Cerebellar nuclear complex (tissue), 1 donor: ENCODE results near the gene PUS10.
"Not testable (repeated sequence)": the region's sequence is repeated elsewhere in the genome, so short reads cannot be mapped to it uniquely, and the experiment has no call there.

Experiments used
- DNase-seq, 2 experiments: peaks; one replicate each; lab custom pipeline; 2025; lab: John Stamatoyannopoulos, UW

Gene PUS10

DNA sequence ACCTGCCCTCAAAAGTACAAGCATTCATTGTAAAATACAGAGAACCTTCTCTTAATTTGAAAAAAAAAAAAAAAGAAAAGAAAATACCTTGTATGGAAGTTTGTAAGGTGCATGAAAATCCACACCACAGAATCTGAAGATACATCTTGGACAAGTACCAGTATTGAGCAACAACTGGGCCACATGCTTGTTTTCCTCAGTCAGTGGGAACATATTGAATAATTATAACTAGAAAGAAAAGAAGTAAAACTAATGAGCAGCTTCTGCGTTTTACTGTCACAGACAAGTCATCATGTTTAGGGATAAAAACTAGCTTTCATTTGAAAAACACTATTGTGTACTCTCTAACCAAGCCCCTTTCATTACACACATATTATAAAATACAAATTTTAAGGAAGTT lies 6.4 kb downstream of the PUS10 start:
- no peak for DNase-seq

DNA sequence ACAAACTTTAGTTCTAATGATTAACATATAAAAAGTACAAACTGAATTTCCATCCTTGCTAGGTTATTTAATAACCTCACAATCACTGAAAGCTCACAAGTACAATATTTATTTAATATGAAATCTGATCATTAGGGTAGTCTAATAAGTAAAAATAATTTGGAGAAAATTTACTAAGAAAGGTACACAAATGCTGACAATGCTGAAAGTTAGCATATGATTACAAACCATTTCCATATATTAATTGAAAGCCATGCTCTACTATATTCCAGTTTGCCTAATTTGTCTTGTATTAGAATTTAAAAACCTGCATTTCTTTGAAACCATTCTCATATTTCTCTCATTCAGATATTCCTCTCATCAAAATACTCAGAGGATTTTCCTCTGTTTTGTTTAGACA lies 8.7 kb downstream of the PUS10 start:
- no peak for DNase-seq

DNA sequence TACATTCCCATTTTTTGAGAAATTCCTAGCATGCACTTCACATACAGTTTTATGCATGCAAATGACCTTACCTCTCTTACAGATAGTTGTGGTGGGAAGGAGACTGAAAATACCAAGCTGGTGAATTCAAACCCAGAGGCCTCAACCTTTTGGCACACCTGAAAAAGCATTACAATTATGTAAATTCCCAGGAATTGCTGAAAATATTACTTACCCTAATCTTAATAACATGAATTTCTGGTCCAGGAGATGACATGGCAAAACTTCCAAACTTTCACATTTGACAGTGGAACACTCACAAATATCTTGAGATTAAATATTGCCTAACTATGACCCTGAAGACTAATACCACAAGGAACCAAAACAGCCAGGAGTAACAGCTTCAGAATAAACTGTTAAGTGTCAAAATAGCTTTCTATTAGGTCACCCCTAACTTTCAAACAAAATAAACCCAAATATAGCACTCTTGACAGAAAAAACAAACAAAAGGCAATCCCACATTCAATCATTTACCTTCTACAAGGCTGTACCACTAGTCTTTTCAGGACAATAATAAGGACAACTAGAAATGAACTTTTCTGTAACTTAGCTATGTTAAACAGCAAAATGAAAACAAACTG lies 11.5 kb downstream of the PUS10 start:
- no peak for DNase-seq

DNA sequence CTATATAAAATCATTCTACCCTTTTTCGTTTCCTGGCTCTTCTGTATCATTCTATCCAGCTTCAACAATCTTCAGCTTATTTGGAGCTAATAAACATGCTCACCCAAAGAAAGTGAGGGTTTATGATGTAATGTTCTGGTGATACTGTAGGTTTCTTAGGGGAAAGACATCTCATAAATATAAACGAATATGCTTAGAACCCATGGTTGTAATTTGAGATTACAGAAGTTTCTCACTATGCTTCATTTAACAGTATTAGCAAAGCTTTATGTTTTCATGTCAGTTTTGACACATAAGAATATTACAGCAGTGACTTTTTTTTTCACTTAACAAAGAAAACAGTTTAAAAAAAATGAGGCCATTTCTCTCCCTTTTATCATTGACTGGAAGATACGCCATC lies 12.3 kb downstream of the PUS10 start:
- no peak for DNase-seq

DNA sequence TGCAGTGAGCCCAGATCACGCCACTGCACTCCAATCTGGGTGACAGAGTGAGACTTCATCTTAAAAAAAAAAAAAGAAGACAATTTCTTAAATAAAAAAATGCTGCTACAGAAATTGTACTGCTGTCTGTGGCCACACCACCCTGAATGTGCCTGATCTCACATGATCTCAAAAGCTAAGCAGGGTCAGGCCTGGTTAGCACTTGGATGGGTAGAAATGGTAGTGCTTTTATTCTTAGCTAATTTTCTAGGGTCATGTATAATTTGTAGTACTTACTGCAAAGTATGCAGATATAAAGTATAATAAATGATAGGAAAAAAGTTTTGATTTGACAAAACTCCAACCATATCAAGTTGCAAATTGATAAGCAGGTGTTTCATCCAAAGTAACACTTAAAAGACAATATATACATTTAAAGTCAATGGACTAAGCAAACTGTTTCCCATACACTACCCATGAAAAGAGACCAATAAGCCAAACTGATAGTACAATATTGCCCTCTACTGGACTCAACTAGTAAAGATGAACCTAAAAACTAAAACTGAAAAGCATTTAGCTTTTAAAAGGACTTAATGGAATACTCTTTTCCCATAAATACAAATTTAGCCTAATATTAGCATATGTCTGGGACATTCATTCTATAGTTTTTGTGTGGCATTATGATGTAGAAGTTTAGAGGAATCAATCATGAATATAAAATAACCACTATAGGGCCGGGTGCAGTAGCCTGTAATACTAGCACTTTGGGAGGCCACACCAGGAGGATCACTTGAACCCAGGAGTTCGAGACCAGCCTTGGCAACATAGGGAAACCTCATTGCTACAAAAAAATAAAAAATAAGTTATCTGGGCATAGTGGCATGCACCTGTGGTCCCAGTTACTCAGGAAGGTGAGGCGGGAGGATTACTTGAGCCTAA lies 19.2 kb downstream of the PUS10 start:
- DNase-seq, result no peak

DNA sequence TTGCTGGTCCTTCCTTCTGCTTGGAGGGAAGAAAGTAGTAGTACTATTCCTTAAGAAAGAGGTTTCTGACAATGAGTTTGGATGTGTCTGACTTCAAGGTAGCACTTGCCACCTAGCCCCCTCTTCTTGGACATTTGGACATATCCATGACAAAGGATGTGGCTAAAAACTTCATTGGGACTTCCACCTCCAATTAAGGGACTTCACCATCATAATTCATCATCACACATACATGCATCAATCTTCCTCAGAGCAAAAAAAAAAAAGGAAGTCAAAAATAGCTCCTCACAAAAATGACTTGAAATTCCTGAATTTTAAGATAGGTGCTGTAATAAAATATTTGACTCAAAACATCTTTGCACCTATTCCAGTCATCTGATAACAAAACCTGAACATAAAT lies 23.9 kb downstream of the PUS10 start:
- no peak for DNase-seq

DNA sequence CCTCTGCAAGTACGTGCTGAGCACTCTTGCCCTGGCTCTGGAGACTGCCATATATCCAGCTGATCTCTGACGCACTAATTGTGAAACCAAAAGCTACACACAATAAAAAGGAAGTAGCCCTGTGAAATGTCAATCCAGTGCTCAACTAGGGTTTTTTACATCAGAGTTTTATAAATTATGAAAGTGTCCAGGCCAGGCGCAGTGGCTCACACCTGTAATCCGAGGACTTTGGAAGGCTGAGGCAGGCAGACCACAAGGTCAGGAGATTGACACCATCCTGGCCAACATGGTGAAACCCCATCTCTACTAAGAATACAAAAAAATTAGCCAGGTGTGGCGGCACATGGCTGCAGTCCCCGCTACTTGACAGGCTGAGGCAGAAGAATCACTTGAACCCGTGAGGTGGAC lies 25.1 kb downstream of the PUS10 start:
- DNase-seq, result no peak

DNA sequence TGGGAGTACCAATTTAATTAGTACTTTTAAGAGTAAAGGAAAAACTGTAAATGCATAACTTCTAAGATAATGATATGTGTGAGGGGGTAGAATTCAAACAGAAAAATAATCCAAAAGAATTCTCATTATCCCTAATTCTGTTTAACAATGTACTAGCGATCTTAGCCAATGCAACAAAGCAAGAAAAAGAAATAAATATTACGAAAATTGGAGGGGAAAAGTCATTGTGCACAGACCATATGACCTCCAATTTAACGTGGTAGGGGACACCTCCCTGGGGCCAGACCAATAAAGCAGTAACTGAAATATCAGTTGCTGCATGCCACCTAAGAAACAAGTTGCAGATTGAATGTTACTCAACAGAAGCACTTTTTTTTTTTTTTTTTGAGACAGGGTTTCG lies 26.4 kb downstream of the PUS10 start:
- DNase-seq, result no peak

DNA sequence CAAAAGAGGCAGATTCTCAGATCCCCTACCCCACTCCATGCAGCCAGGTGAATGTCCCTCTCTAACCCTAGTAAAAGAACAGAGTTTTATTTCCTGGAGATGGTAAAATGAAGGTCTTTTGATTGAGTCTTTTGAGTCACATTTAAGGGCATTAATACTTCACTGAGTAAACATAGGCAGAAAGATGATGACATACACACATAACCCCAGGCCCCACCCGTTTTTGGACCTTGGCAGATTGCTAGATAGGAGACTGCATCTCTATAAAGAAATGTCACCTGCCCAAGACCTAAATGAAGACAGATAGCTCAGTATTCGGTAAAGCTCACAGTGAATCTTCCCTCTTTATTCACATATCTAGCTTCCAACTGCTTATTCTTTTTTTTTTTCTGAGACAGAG lies 28.8 kb downstream of the PUS10 start:
- DNase-seq, result no peak

DNA sequence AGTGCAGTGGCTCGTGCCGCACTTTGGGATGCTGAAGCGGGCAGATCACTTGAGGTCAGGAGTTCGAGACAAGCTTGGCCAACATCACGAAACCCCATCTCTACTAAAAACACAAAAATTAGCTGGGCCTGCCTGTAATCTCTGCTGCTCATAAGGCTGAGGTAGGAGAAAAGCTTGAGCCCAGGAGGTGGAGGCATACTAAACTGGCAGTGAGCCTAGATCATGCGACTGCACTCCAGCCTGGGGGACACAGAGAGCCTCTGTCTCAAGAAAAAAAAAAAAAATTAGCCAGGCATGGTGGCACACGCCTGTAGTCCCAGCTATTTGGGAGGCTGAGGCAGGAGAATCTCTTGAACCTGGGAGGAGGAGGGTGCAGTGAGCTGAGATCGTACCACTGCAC lies 30.4 kb downstream of the PUS10 start:
- not testable (repeated sequence) for DNase-seq

DNA sequence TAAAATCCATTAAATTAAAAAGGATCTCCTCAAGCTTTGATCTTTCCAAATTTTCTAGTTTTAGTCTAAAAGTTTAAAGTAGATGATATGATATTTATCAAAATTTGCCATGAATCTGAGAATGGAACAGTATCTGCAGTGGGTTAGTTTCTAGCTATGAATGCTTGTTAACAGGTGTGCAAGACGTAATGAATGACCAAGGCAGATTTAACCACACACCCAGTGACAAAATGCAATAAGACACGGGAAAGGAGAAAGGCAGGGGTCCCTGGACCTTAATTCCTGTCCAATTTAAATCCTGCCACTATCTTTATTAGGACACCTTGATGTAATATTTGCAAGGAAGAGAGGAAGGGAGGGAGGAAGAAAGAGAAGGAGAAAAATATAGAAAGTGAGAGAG lies 31.0 kb downstream of the PUS10 start:
- no peak for DNase-seq

DNA sequence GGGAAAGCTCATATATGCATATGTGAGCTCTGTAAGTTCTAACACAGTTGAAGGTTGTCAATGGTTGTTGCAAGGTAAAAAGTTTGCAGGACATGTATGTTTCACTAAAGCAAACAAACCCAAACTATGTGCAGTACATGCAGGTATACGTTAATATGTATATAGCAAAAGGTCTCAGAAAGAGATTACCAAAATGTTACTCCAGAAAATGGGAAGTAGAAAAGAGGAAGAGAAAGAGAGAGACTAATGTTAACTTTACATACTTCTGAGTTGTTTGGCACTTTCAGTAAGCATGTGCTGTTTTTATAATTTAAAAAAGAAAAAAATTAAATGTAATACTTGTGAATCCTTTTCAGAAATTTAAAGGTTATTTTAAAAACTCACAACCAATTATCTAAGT lies 33.3 kb downstream of the PUS10 start:
- no peak for DNase-seq

DNA sequence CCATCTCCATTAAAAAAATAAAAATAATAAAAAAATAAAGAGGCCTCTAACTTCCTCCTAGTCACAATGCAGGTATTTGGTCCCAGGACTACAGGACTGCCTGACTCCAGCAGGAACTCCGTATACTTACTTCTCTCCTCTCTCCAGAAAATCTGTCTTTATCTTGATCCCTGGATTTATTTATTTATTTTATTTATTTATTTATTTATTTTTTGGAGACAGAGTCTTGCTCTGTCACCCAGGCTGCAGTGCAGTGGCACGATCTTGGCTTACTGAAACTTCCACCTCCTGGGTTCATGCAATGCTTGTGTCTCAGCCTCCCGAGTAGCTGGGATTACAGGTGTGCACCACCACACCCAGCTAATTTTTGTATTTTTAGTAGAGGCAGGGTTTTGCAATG lies 36.0 kb downstream of the PUS10 start:
- DNase-seq, result not testable (repeated sequence)

DNA sequence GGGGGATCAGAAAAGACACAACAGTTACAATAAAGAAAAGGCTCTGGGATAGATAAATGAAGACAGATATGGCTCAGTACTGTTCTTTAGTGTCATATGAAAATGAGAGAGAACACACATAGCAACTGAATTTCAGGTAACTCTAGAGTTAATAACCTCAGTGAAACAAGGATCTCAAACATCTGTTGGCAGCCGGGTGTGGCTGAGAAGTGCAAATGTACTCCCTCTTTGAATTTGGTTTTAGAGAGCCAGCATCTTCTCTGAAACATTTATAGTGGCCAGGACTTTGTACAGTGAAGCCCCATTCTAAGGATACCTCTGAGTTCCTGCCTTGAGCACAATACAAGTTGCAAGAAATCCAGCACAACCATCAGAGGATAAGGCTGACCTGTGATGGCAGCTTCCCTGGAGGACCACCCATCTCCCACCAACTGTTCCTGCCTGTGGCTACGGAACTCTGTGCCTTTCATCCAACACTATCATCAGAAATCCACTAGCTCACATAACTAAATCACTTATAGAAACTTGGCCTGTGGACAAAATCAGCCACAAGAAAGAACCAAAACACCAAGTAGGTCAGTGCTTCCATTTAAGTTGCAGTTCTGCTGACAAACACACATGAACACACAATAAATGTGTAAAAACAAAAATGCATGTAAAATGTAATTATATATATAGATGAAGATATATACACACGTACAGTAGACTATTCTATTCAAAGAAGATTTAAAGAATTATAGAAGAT lies 37.8 kb downstream of the PUS10 start:
- no peak for DNase-seq

DNA sequence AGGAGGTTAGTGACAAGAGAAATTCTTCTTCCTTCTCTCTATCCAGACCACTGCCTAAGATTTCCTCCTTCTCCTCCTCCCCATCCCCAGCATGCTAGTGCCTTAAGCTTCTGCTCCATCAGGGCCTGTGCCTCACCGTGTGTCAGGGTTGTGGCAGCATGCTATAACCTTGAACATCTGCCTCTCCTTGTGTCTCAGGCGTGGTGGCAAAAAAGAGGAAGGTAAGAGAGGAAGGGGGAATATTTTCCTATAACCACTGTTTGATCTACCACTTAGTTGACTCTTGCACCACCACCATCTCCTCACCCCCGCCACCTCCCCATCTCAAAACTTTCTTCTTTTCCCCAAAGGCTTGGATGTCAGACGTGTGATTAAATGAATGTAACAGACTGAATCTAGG lies 38.8 kb downstream of the PUS10 start:
- DNase-seq, result no peak

DNA sequence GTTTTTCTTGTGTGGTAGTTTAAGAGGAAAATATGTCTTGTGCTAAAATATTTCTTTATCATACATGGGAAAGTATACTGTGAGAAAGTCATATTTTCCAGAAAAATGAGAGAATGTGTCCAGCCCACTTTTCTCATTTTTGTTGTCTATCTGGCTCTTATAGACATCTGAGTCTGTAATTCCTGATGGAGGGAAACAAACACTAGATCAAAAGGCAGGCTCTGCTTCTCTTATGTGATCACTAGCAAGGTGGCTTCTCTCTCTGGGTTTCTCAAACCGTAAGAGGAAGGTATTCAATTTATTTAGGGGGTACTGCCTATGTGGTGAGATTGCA lies 40.5 kb downstream of the PUS10 start:
- DNase-seq, result no peak

DNA sequence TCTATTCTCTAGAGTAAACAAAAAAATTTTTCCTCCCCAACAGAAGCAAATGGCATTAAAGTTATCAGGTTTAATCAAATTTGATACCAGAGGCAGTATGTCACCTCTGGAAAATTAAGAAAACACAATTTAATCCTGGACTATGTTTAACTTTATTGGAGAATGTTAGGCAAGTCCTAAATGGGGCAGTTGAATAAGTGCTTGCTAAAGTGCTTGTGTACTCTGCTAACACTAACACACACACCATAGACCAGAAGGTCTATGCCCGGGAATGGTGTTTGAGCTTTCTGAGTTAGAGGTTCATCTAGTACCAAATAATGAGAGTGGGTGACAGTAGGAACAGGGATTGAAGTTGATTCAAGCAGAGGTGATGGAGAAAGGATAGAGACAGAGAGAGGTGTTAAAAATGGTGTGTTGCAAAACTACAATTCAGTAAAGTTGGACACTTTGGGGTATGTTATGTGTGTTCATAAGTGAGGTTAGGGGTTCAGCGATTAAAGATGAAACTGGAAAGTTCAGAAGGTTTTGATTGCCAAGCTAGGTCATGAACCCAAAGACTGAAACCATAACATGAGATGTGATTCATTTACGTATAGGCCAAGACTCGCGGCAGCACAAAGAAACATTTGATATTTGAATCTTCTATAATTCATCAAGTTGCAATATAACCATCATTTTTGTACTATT lies 41.0 kb downstream of the PUS10 start:
- DNase-seq, result no peak

DNA sequence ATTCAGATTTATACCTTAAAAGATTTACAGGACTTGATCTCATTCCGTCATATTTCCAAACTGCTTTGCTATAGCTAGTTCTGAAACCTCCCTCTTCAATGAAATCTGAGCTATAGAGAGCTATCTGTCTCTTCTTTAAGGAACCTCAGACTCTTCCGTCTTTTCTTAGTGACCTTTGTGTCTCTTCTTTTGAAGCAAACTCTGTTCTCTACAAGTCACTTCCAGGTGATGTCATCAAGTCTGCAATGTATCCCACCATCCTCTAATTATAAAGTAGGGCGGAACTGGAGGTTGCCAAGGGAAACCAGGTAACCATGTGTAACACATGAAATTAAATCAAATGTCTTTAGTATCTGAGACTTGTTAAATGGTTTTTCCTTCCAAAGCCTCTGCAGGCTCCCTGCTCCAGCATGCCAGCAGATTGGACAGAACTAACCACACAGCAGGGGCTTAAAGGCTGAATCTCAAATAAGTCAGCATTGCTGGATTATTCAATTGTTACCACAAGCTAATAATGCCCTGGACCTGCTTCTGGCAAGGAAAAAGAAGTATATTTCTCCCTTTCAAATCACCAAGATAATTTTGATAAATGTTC lies 41.7 kb downstream of the PUS10 start:
- DNase-seq, result no peak

DNA sequence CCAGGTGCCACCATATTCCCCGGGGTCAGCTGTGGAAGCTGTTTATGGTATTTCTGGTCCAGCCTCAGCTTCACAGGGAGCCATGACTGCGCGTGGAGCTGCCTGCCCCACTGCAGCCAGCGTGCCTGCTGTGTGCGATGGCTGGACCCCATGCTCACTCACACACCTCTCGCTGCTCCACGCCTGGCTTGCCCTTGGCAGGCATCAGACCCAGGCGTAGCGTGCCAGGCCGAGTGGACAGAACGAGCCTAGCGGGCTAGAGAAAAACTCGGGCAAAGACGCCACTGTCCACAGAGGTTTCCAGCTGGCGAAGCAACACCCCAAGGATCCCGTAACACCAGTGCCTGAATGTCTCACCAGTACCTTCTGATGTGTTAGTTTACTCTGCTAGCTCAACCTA lies 43.4 kb downstream of the PUS10 start:
- no peak for DNase-seq

DNA sequence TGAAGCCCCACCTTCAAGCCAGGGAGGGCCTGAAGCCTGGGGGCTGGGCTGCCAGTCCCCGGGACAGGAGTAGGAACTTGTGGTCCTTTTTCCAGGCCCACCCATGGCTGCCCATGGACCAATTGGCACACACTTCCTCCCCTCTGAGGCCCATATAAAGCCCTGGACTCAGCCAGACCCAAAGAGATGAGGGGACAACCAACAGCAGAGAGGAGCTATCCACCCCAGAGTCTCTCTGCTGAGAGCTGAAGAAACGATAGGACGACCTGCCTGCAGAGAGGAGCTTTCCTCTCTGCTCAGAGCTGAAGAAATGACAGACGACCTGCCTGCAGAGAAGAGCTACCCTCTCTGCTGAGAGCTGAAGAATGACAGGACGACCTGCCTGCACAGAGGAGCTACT lies 44.4 kb downstream of the PUS10 start:
- no peak for DNase-seq

DNA sequence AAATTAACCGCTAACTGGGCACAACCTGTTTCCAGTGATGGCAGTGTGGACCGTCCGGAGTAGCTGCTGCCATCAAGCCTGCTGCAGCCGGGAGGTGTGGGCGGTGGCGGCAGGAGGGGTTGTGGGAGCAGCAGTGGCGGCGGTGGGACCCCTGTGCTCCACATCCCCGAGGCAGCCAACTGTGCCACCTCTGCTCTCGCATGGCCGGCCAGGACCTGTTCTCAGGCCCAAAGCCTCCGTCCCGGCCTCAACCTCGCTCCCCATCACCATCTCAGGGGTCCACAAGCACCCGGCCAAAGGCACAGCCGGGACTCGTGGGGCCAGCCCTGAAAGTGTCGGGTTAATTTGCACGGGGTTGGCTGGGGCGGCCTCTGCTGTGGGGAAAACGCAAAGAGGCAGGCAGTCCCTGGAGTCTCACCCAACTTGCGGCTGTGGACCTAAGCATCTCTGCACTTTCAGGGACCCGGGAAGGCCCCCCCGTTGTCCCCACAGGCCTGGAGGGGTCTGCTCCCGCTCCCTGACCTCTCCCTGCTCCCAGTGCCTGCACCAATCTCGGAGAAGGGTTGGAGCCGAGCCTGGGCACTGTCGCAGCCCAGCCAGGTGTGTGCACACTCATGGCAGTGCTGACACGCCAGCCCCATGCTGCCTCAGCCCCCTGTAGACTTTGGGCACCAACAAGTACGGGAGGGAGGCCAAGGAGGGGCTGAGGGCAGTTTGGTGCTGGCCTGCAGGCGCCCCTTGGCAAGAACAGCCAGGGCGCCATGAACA lies 45.0 kb downstream of the PUS10 start:
- DNase-seq, result no peak
